Mucosa of stomach (tissue), 1 donor: ENCODE data around the gene CRACR2B.

ENCODE experiments used
- H3K27me3 ChIP-seq: one replicate; pipeline ENCODE4 v1.7.0; 2013; ENCODE audit warnings: mild to moderate bottlenecking, low read length; ENCODE audit not compliant: control insufficient read depth, insufficient read depth
- H3K36me3 ChIP-seq: one replicate; pipeline ENCODE4 v1.7.0; 2013; ENCODE audit warnings: low read length; ENCODE audit not compliant: control insufficient read depth, insufficient read depth
- H3K4me1 ChIP-seq: one replicate; pipeline ENCODE4 v1.7.0; 2013; ENCODE audit warnings: mild to moderate bottlenecking, low read length; ENCODE audit not compliant: control insufficient read depth, insufficient read depth
- H3K4me3 ChIP-seq: one replicate; pipeline ENCODE4 v1.7.0; 2013; ENCODE audit warnings: low read length
- H3K9ac ChIP-seq: one replicate; pipeline ENCODE4 v1.7.0; 2013; ENCODE audit warnings: mild to moderate bottlenecking, low read length, moderate library complexity
- H3K9me3 ChIP-seq: one replicate; pipeline ENCODE4 v1.7.0; 2013; ENCODE audit warnings: mild to moderate bottlenecking, low read length, moderate library complexity; ENCODE audit not compliant: control insufficient read depth
- donor health status: Pancreatic carcinoma.

The CRACR2B gene

DNA sequence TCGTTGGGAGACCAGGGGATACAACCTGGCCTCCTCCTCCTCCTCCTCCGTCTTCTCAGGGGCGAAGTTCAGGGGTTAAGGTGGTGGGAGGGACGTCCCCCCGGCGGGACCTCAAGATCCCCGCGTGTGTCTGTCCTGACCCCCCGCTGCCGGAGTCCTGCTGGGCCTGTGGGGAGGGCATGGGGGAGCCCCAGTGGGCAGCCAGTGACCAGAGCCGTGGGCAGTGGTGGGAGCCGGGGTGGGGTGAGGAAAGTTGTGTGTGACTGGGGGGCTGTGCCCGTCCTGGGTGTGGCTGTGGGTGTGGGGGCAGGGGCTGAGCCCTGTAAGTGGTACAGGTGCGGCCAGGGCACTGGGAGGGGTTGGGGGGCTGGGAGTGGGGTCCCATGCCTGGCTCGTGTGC lies 25.0 kb downstream of the CRACR2B start:
- Histone ChIP-seq H3K4me3 (no peak overlapping the region), H3K4me1 (peaks cover 23% of the 10 kb centered on the region), H3K36me3 (no peaks in the 10 kb centered on the region), H3K27me3 (peaks cover 34% of the 10 kb centered on the region), H3K9me3 (no peaks in the 10 kb centered on the region), H3K9ac (no peak overlapping the region)

DNA sequence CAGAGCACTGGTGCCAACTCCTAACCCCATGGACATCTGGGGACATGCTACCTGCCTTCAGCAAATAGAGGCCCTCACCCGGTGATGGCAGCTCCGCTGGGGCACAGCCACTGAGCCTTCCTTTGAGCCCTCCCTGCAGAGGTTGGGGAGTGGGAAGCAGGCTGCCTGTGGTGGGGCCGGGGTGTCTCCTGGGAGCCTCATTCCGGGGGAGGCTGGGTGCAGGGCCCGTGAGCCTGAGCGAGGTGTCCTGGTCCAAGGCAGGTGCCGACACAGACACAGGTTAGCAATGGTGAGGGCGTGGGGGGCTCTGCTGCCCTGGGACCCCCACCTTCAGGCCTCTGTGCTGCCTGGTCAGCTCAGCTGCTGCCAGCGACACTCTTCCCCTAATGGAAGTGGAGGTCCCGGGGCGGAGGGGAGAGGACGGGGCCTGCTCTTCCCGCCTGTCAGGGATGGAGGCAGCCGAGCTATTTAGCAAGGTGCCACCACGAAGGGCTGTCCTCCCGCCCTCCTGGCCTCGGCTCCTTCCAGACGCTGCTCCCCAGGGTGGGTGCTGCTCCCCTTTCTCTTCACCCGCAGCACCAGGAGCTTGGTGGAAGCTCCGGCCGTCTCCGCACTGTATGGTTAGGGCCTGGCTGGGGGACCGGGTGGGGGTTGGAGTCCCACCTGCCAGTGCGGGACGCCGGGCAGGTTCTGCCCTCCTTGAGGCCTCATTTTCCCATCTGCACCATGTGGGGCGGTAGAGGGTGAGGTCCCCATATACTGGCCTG lies 26.1 kb downstream of the CRACR2B start:
- no peaks in the 10 kb centered on the region for H3K9me3 ChIP-seq
- no peak overlapping the region for H3K4me3 ChIP-seq
- no peak overlapping the region for H3K9ac ChIP-seq
- peaks cover 15% of the 10 kb centered on the region for H3K4me1 ChIP-seq
- peaks cover 23% of the 10 kb centered on the region for H3K27me3 ChIP-seq
- no peaks in the 10 kb centered on the region for H3K36me3 ChIP-seq

- H3K4me3 ChIP-seq, result no peak overlapping the region
- H3K4me1 ChIP-seq, result peaks cover 14% of the 10 kb centered on the region
- H3K36me3 ChIP-seq, result no peaks in the 10 kb centered on the region
- H3K27me3 ChIP-seq, result peaks cover 17% of the 10 kb centered on the region
- no peaks in the 10 kb centered on the region for H3K9me3 ChIP-seq
- H3K9ac ChIP-seq, result no peak overlapping the region
Observed at GRCh38 chr11:854601-855329, 27.0 kb downstream of the CRACR2B start.

DNA sequence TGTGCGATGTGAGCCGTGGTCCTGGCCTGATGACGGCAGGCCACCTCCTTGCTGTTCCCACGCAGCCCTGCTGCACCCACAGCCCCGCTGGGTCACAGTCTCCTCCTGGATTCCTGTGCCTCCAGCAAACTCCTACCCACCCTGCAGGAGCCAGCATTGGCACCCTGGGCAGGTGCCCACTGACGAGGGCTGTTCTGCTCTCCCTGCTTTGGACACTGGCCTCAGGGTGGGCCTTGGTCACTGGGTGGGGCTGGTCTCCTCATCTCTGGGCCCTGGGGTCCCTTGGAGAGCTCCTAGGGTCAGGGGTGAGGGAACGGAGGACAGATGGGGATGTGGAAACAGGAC lies 27.6 kb downstream of the CRACR2B start:
- H3K4me1 ChIP-seq, result peaks cover 16% of the 10 kb centered on the region
- H3K9ac ChIP-seq, result no peak overlapping the region
- peaks cover 13% of the 10 kb centered on the region for H3K27me3 ChIP-seq
- no peak overlapping the region for H3K4me3 ChIP-seq
- no peaks in the 10 kb centered on the region for H3K9me3 ChIP-seq
- no peaks in the 10 kb centered on the region for H3K36me3 ChIP-seq

GRCh38 chr11:855796-856195 lies 28.1 kb downstream of the CRACR2B start:
- H3K27me3 ChIP-seq, result peaks cover 11% of the 10 kb centered on the region
- H3K9ac ChIP-seq, result no peak overlapping the region
- H3K9me3 ChIP-seq, result no peaks in the 10 kb centered on the region
- no peaks in the 10 kb centered on the region for H3K36me3 ChIP-seq
- H3K4me3 ChIP-seq, result no peak overlapping the region
- peaks cover 12% of the 10 kb centered on the region for H3K4me1 ChIP-seq

DNA sequence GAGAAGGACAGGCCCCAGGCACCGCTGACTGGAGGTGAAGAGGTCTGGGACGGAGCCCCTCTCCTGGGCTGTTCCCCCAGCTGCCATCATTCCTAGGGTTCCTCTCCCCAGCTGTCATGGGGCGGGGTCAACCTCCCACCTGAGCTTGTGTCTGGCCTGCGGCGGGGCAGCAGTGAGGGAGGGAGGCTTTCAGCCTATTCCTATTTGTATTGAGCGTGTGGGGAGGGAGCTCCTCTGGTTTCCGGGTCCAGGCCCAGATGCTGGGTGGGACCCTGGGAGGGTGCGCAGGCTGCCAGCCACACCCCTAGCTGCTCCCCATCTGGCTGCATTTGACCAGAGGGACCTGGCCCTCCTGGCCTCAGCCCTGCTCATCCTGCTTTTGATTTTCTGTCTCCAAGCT lies 28.7 kb downstream of the CRACR2B start:
- no peaks in the 10 kb centered on the region for H3K36me3 ChIP-seq
- H3K4me1 ChIP-seq, result peaks cover 12% of the 10 kb centered on the region
- peaks cover 9% of the 10 kb centered on the region for H3K27me3 ChIP-seq
- no peak overlapping the region for H3K9ac ChIP-seq
- H3K9me3 ChIP-seq, result no peaks in the 10 kb centered on the region
- no peak overlapping the region for H3K4me3 ChIP-seq

DNA sequence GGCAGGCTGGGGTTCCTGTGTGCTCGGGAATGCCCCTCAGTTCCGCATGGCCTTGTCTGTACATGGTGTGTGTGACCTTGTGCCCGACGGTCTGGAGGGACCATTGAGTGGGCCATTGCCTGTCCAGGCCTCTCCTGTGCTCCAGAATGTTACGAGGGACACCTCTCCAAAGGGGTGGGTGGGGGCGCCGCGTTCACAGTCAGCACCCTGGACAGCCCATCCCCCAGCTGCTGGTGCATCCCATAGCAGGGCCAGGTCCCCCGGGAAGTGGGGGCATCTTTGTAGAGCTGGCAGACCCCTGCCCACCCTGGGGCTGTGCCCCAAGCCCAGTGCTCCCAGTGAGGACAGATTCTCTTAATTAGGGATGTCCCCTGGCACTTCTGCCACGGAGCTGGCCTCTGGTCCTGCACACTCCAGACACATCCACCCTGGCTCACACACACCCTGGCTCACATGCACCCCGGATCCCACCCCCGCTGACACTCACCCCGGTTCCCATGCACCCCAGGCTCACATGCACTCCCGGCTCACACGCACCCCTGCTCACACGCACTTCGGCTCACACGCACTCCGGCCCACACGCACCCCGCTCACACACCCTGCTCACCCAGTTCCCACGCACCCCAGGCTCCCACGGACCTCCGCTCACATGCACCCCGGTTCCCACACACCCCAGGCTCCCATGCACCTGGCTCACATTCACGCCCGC lies 30.5 kb downstream of the CRACR2B start:
- no peak overlapping the region for H3K4me3 ChIP-seq
- no peaks in the 10 kb centered on the region for H3K36me3 ChIP-seq
- H3K27me3 ChIP-seq, result peaks cover 24% of the 10 kb centered on the region
- H3K9me3 ChIP-seq, result no peaks in the 10 kb centered on the region
- peaks cover 25% of the 10 kb centered on the region for H3K4me1 ChIP-seq
- no peak overlapping the region for H3K9ac ChIP-seq

GRCh38 chr11:858762-859339 lies 31.1 kb downstream of the CRACR2B start:
- peaks cover 27% of the 10 kb centered on the region for H3K4me1 ChIP-seq
- H3K4me3 ChIP-seq, result no peak overlapping the region
- H3K9ac ChIP-seq, result no peak overlapping the region
- no peaks in the 10 kb centered on the region for H3K9me3 ChIP-seq
- H3K27me3 ChIP-seq, result peaks cover 30% of the 10 kb centered on the region
- no peaks in the 10 kb centered on the region for H3K36me3 ChIP-seq

GRCh38 chr11:859394-860131 lies 31.8 kb downstream of the CRACR2B start:
- H3K9me3 ChIP-seq, result no peaks in the 10 kb centered on the region
- H3K9ac ChIP-seq, result peak overlapping the region; percentile 37
- H3K27me3 ChIP-seq, result peaks cover 31% of the 10 kb centered on the region
- peaks cover 27% of the 10 kb centered on the region for H3K4me1 ChIP-seq
- no peak overlapping the region for H3K4me3 ChIP-seq
- H3K36me3 ChIP-seq, result no peaks in the 10 kb centered on the region

DNA sequence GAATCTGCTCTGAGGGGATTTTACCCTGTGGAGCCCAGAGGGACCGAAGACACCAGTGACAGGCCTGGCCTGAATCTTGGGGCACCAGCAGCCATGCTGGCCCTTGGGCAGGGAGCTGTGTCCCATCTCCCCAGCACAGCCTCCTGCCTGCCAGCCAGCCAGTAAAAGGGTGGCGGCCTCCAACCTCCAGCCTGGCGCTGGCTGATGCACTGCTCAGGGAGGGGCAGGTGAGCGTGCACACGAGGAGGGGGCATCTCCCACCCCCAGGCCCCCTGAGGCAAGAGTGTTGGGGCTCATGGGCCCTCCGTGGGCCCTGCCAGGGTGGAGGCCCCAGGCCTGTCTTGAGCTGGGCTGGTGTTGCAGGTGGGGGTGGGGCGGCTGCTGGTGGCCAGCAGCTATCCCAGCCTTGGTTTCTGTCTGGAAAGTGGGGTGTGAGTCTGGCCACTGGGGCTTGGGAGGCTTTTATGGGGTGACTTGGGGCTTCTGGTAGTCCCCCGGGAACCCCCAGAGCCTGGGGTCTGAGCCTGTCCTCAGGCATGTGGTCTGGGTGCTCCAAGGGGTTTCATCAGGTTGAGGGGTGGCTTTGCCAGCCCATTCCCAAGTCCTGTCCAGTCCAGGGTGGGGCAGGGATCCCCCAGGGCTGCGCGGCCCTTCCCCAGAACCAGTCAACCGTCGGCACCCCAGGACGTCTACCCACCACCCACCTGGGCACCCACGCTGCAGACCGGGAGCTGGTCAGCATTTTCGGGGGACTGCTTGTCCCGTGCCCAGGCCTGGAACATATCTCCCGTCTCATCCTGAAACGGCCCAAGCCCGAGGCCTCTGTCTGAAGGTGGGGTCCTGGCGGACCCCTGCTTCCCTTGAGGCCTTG lies 32.8 kb downstream of the CRACR2B start:
- Histone ChIP-seq H3K36me3 (no peaks in the 10 kb centered on the region), H3K4me3 (no peak overlapping the region), H3K4me1 (peaks cover 27% of the 10 kb centered on the region), H3K27me3 (peaks cover 31% of the 10 kb centered on the region), H3K9ac (peak overlapping the region; percentile 37), H3K9me3 (no peaks in the 10 kb centered on the region)

DNA sequence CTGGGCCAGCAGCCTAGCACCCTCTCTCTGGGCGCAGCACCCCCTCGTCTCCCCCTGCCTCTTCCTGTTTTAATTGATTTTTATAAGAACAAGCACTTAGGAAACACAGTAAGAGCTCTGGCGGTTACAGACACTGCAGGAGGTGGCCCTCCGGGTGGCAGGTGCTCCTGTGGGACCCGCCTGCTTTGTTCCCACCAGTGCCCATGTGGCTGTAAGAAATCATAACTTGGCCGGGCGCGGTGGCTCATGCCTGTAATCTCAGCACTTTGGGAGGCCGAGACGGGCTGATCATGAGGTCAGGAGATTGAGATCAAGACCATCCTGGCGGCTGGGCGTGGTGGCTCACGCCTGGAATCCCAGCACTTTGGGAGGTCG lies 33.4 kb downstream of the CRACR2B start:
- peaks cover 27% of the 10 kb centered on the region for H3K4me1 ChIP-seq
- H3K4me3 ChIP-seq, result no peak overlapping the region

More for the DNA sequence above, 33.4 kb downstream of the CRACR2B start:
- Histone ChIP-seq H3K36me3 (no peaks in the 10 kb centered on the region), H3K9ac (no peak overlapping the region), H3K9me3 (no peaks in the 10 kb centered on the region), H3K27me3 (peaks cover 31% of the 10 kb centered on the region)
